HG02623 (cell line): ENCODE results near the gene PODN.

ENCODE experiments used
- ATAC-seq: cut with Tn5 transposase; IDR thresholded peaks from one replicate; pipeline ENCODE4 v1.9.1; 2021; ENCODE audit warnings: moderate library complexity; ENCODE audit not compliant: unreplicated experiment

The PODN gene, protein sequence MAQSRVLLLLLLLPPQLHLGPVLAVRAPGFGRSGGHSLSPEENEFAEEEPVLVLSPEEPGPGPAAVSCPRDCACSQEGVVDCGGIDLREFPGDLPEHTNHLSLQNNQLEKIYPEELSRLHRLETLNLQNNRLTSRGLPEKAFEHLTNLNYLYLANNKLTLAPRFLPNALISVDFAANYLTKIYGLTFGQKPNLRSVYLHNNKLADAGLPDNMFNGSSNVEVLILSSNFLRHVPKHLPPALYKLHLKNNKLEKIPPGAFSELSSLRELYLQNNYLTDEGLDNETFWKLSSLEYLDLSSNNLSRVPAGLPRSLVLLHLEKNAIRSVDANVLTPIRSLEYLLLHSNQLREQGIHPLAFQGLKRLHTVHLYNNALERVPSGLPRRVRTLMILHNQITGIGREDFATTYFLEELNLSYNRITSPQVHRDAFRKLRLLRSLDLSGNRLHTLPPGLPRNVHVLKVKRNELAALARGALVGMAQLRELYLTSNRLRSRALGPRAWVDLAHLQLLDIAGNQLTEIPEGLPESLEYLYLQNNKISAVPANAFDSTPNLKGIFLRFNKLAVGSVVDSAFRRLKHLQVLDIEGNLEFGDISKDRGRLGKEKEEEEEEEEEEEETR

DNA sequence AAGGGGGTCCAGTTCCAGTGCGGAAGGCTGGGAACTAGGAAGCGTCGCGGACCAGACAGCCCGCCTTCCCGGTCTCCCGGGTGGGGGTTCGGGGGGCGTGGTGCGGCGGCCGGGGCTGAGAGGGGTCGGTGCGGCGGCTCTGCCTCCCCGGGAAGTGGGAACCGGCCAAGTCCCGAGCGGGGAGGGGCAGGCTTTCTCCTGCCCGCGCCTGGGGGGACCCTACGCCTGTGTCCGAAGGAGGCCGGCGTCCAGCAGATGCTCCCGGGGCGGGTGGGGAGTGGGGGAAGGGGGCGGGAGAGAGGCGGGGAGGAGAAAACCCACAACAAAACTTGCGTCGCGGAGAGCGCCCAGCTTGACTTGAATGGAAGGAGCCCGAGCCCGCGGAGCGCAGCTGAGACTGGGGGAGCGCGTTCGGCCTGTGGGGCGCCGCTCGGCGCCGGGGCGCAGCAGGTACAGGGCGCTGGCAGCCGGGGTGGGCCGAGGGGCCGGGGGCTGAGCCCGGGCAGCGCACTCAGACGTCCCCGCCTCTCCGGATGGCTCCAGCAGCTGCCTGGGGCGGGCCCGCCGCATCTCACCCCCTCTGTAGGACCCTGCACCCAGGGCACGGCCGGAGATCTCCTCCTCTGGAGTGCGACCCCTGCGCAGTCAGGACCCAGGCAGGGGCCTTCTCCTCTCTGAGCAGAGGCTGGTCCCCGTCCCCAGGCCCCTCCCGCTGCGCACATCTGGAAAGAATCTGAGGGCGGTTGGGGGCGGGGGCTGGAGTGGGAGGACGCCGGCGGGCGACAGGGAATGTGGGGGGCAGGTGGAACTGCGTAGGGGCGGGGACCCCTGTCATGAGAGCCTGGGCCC, at the start of gene PODN:
TSS of gene PODN (plus strand) at position 355 of the 849 bp plus-strand sequence. CDS start 7,643 bp downstream, outside the sequence.
- no peak for ATAC-seq

DNA sequence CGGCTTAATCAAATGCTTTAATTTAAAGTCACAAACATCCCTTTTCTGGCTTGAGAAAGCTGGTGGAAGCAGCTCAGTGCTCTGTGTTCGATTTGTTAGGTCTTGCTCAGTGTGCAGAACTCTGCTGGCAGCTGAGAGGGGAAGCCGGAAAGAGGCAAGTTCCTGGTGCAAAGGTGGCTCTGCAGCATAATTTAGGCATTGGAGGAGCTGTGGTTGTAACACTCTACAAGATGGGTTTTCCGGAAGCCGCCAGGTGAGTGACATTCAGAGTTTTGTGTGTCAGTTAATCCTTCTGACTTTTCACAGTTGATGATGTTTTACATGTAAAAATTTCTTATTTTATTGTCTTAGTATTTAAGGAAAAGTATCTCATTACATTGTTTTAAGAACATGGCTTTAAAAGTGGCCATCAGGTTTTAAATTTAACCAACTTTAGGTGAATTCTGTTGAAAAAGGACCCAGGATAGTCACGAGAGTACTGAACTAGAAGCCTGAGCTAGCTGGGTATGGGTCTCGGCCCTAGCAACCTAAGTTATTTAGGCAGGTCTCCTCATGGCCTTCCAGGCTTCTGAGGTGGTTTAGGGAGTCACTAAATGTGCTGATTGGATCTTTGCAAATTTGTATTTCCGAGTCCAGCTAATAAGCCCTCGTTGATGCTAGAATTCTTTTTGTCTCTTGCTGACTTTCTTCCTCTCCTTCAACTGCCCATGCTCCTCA, 47.1 kb upstream of the PODN start:
- ATAC-seq = peak; percentile 82

DNA sequence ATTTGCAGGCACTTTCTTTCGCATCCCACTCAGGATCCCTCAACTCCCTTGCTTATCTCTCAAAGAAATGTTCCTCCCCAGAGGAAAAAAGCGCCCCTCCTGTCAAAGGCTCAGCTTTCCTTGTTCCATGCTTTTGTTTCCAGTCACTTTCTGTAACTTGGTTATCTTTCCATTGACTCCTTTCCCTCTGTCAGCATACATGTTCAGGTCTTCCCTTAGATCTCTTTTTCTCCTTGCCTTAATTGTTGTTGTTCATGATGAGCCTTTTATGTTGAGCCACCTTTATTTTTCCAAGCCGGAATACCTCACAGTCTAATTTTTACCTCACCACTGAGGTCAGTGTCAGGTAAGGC, 46.5 kb upstream of the PODN start:
- no peak for ATAC-seq

DNA sequence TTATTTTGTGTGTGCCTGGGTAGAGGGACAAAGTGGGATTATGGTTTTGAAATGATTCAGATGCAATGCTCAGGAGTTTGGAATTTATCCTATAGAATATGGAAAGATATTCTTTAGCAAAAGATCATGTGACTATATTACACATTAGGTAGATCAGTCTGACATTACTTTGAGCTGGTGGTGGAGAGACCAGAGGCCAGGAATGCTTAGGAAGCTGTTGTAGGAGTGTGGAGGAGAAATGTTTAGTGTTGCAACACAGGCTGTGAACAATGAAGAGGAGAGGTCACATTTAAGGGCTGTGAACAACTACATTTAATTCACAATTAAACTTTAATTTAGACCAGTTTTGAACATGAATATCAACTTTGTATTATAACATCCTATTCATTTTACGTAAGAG, 45.3 kb upstream of the PODN start:
- no peak for ATAC-seq

DNA sequence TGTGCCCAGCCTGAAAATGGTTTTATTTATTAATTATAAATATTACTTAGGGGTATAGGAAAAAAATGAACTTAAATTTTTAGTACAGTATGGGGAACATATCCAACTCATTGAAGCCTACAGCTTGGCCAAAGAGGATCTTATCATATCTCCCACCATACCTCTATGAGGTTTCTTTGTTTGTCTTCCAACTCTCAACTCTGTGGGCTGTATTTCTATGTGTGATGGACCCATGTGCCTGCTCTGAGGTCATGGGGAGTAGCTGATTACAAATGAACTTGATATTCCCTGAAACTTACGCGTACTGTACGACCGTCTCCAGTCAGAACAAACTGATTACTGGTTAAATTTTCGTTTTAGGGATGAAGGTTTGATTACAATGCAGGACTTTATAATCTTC, 41.4 kb upstream of the PODN start:
- no peak for ATAC-seq

DNA sequence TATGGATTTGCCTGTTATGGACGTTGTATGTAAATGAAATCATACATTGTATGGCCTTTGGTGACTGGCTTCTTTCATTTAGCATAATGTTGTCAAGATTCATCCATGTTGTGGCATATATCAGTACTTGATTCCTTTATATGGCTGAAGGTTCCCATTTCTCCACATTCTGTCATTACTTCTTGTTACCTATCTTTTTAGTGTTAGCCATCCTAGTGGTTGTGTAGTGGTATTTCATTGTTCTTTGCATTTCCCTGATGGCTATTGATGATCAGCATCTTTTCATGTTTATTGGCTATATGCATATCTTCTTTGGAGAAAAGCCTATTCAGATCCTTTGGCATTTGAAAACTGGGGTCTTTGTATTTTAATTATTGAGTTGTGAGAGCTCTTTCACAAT, 39.8 kb upstream of the PODN start:
- ATAC-seq = no peak

DNA sequence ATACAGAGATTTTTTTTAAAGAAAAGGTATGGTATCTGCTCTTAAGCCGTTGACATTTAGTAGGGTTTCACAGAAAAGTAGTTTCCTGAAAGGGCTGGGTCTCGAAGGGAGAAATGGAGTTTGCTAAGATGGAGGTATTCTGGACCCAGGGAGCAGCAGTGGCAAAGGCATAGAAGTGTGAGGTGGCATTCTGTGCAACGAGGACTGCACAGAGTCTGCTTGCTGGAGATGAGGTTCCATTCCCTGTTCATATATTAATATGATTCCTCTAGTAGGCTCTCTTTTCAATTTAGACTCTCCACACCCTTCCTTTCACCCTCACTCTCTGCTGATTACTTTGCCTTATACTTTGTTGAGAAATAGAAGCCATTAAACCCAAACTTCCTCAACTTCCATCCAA, 38.5 kb upstream of the PODN start:
- ATAC-seq = no peak

DNA sequence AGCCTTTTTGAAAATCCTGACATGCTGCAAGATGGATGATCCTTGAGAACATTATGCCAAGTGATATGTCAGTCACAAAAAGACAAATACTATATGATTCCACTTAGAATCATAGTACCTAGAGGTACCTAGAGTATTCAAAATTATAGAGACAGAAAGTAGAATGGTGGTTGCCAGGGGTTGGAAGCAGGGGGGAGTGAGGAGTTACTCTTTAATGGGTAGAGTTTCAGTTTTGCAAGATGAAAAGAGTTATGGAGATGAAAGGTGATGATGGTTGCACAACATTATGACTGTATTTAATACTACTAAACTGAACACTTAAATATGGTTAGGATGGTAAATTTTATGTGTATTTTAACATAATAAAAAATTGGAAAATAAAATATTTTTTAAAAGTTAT, 37.9 kb upstream of the PODN start:
- no peak for ATAC-seq

DNA sequence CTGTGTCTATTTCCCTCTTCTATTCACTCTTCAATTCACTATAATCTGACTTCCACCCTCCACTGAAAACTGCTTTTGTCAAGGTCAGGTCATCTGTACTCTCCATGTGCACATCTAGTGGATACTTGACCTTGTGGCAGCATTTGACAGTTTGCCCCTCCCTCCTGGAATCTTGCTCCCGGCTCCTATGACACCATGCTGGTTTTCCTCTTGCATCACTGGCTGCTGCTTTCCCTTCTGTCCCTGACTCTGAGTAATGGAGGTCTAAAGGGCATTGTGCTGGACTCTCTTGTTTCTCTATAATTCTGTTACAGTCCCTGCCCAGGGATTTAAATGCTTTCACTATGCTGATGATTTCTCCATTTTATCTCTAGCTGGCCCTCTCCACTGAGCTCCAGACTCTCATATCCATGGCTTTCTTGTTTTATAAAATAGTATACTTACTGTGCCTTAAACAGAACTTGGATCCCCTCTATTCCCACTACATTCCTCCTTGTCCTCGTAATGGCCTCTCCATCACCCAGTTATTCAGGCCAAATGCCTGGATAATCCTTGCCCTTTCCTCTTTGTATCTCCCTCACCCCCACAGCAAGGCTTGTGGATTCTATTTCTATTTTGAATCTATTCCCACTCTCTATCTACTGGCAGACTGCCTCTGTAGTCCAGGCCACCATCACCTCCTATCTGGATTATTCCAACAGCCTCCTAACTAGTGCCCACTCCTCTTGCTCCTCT, 36.8 kb upstream of the PODN start:
- no peak for ATAC-seq

DNA sequence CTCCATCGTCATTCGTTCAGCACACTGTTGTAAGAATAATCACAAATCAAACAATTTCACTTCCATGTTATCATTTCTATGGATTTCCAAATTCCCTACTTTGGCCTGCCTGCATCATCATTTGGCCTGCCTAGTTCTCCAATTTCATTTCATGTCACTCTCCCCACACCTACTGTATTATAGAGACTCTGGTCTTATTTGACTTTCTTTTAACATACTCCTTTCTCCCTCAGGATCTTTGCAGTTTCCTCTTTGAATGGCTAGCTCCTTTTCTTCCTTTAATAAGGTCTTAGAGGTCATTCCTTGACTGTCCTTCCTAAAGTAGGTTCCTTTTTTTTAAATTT, 36.3 kb upstream of the PODN start:
- ATAC-seq = no peak

DNA sequence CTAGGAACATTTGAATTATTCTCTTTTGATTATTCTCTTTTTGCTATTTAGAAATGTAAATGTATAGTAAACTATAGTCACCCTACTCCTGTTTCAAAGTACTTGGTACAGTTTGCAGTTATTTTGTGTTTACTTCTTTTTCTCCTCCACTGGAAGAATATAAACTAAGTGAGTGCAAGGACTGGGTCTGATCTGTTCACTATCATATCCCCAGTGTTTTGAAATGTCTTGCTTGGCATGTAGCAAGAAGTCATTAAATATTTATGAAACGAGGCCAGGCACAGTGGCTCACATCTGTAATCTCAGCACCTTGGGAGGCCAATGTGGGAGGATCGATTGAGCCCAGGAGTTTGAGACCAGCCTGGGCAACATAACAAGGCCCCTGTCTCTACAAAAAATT, 35.8 kb upstream of the PODN start:
- ATAC-seq = no peak

DNA sequence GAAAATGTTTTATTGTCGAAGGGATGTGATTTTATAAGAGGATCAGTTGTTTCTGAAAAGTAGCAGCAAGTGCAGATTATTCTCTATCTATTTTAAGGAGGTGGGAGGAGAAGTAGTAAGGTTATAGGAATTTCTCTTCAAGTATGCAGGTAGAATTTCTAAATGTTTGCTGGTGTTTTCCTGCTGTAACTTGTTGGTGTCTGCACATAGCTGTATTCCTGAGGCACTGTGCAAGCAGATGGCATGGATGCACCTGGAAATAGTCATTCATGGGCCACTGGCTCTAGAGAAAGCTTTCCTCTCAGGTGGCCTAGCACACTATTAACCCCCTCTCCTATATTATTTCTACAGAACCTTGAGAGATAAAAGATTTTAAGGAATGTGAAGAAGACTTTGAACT, 30.3 kb upstream of the PODN start:
- ATAC-seq = no peak

DNA sequence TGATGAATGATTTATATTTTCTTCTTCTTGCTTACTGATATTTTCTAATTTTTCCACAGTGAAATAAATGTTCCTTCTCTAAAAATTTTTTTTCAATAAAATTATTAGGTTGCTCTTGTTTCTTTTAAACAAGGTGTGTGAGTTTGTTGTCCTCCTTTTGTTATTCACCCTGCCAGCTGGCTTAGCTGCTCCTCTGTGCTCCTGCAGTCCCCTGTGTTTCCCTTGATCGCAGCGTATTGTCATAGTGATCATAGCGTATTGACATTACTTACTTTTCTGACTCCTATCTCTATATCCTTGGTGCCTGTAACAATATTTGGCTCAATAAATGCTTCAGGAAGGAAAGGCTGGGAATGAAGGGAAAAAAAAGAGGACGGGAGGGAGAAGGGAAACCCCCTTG, 24.9 kb upstream of the PODN start:
- ATAC-seq = no peak

DNA sequence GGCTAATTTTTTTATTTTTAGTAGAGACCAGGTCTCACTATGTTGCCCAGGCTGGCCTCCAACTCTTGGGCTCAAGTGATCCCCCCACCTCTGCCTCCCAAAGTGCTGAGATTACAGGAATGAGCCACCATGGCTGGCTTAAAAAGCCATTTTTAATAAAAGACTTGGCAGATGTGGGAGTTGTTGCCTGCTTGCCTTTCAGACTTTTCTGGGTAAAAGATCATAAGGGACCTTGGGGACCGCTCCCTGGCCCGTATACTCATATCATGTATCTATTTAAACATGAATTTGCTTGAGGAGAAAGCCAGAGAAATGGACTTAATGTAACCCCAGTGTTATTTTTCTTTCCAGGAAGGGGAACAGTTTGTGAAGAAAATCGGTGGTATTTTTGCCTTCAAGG, 23.4 kb upstream of the PODN start:
- no peak for ATAC-seq

DNA sequence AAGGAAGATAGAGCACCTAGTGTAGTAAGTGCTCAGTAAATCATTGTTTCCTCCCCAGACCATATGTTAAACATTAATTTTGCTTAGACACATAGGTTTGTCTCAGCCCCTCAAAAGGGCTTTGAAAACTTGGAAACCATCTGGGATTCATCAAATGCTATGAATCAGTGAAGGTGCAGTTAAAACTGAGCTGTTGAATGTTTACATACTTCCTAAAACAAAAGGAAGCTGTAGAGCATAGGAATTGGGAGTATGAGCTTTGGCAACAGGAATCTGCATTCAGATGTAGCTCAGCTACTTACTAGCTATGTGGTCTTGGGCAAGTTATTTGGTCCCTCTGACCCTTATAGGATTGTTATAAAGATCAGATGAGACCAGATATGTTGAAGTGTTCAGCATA, 18.7 kb upstream of the PODN start:
- no peak for ATAC-seq

DNA sequence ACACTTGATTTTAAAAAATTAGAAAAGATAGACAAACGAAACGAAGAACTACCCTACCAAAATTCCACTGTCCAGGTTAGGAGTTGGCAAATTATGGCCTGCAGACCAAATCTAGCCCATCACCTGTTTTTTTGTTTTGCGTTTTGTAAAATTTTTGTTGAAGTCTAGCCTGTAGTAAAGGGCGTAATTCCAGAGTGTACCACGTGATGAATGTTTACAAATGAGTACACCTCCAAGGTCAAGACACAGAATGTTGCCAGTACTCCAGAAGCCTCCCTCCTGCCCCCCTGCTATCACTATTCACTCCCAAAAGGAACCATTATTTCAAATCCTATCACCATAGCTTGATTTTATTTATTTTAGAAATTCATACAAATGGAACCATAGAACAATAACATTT, 17.1 kb upstream of the PODN start:
- ATAC-seq = no peak

DNA sequence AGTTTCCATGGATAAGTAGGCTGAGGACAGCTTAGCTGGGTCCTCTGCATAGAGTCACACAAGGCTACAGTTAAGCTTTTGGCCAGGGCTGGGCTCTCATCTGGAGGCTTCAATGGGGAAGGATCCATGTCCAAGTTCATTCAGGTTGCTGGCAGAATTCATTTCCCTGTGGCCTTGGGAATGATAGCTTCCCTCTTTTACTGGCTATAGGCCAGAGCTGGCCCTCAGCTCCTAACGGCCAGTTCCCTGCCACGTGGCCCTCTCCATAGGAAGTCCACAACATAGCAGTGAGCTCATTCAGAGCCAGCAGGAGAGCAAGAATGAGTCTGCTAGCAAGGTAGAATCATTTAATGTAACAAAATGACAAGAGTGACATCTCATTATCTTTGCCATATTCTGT, 15.1 kb upstream of the PODN start:
- ATAC-seq = no peak

DNA sequence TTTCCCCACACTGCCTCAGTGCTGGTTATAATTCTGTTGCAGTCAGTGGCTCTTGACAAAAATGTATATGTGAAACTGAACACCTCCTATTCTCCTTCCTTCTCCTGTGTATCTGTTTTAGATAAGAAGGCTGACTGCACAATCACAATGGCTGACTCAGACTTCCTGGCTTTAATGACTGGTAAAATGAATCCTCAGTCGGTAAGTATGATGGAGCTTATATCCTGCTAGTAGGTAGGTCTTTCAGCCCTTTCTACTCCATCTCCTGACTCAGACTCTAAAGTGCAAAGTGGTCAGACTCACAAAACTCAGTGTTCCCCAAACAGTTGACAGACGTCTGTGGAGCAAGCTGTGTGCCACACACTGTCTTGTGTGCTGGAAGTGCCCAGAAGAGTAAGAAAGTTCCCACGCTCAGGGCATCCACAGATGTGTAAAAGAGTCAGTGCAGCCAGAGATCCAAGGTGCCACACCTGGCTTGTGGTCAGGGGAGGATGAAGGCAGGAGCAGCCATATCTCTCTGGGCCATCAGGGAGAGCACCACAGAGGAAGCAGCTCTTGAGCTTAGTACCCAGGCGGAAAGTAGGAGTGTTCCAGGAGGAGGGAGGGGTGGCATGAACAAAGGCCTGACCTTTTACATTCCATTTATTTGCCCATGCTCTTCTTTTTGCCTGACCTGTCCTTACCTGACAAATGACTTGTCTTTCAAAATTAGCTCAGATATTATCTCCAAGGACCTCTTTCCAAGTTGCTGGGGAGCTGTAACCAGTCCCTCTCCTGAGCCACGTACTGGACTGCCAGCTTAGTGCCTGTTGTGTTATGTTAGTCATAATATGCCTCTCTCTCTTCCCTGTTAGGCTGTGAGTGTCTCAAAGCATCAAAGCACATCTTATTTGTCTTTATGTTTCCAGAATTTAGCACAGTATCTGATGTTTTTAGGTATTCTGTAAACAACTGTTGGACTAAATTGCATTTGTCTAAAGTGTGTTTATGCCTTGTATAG, 14.0 kb upstream of the PODN start:
- ATAC-seq = no peak

DNA sequence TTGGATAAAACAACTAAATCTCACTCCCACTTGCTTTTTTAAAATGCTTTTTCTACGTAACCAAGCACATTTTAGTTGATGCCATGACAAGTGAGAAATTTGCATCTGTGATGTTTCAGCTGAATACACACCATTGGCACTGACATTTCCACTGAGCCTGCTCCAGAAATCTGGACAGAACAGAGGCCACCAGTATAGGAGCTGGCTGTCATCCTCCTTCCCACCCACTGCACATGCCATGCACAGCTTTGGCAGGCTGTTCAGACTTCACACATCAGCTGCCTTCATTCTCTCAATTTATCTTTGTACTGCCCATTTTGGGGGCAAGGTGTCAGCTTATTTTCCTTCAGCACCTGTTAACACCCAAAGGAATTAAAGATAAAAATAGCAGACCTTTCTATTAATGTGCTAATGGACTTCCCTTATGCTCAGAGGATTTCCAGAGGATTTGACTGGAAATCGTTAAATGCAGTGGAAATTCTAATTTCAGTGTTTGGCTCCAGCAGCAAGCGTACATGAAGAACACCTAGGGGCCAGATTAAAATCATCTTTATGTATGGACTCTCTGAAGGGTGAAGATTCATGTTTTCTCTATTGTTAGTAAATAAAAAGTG, 12.9 kb upstream of the PODN start:
- ATAC-seq = no peak
